Measurements from ENCODE around the gene NMRAL1.

GRCh38 chr16:4523686-4524085 lies 49.3 kb upstream of the NMRAL1 start:
- TF ChIP-seq, protein P1, sequence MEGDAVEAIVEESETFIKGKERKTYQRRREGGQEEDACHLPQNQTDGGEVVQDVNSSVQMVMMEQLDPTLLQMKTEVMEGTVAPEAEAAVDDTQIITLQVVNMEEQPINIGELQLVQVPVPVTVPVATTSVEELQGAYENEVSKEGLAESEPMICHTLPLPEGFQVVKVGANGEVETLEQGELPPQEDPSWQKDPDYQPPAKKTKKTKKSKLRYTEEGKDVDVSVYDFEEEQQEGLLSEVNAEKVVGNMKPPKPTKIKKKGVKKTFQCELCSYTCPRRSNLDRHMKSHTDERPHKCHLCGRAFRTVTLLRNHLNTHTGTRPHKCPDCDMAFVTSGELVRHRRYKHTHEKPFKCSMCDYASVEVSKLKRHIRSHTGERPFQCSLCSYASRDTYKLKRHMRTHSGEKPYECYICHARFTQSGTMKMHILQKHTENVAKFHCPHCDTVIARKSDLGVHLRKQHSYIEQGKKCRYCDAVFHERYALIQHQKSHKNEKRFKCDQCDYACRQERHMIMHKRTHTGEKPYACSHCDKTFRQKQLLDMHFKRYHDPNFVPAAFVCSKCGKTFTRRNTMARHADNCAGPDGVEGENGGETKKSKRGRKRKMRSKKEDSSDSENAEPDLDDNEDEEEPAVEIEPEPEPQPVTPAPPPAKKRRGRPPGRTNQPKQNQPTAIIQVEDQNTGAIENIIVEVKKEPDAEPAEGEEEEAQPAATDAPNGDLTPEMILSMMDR (IDR thresholded peaks at IDR 0.05), result no peak
- TF ChIP-seq POLR2A (IDR thresholded peaks at IDR 0.05) (no peak), EP300 (IDR thresholded peaks at IDR 0.05) (no peak)

Data from ovary (tissue), 3 donors.